ENCODE measurements around the gene RALGPS2. TPM values are rescaled to one million over a fixed set of nuclear protein-coding genes. Genes with fewer than 3 reads are reported as not detected.

Gene RALGPS2
- polyA plus RNA-seq, 3 donors: 2.0 to 4.2 (median 2.3) TPM

DNA sequence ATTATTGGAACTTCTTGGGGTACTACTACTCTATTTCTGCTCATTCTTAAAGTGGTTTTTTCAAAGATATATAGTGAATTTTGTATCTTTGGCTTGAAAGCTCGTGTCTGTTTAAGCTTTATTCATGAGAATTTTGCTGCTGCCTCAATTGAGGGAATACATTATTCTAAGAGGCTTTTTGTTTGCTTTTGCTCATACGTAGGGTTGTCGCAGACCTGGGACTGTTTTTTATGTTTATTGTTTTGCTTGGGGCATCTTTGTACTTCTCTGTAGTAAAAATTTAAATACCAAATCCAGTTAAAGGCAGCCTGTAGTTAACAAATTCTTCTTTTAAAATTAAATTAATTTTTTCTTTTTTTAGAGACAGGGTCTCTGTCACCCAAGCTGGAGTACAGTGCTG is 83.5 kb downstream of the RALGPS2 start:
- Histone ChIP-seq H2AFZ (ENCODE audit: insufficient read depth, low read depth, low read length, poor library complexity, severe bottlenecking) (no peak overlapping the region), H4K20me1 (ENCODE audit: insufficient read depth, low read length) (no peaks in the 10 kb centered on the region), H3K27me3 (ENCODE audit: control insufficient read depth in 2 of 2, insufficient read depth in 2 of 2, low read length in 2 of 2) (no peaks in the 10 kb centered on the region), H3K9ac (ENCODE audit: insufficient read depth, low read length, poor library complexity, severe bottlenecking) (no peak overlapping the region), H3K4me2 (replicated peaks; ENCODE audit: extremely low read depth, low read length, poor library complexity, severe bottlenecking) (no peak overlapping the region), H3K79me2 (ENCODE audit: insufficient read depth, low read length) (no peaks in the 10 kb centered on the region), H3K36me3 (replicated peaks in 1 of 2; ENCODE audit: control insufficient read depth in 1 of 2, insufficient read depth in 2 of 2, low read length in 2 of 2) (peaks cover 0 to 9% of the 10 kb centered on the region in 2 donors), H3K27ac (ENCODE audit: low read depth in 1 of 2, low read length in 2 of 2) (no peak overlapping the region), H3K9me3 (replicated peaks in 1 of 2; ENCODE audit: control insufficient read depth in 1 of 2, insufficient read depth in 1 of 2, low read length in 2 of 2) (no peaks in the 10 kb centered on the region), H3K4me1 (ENCODE audit: control insufficient read depth in 1 of 2, insufficient read depth in 2 of 2, low read length in 2 of 2) (no peaks in the 10 kb centered on the region), H3K4me3 (replicated peaks in 1 of 3; ENCODE audit: low read depth in 2 of 3, low read length in 3 of 3) (no peak overlapping the region)
- H3K36me3 Mint-ChIP-seq: peaks cover 13 to 14% of the 10 kb centered on the region in 2 donors
- no peak for TF ChIP-seq CTCF (IDR thresholded peaks at IDR 0.05)
- H3K9me3 Mint-ChIP-seq: peaks cover 0 to 2% (median 0%) of the 10 kb centered on the region in 7 donors
- DNase-seq: no peak
- H3K27me3 Mint-ChIP-seq (ENCODE audit: low read depth in 3 of 3): no peaks in the 10 kb centered on the region
- no peak overlapping the region for H3K4me3 Mint-ChIP-seq
- H3K27ac Mint-ChIP-seq: no peak overlapping the region
- no CpG with 5 or more reads among the region's 3 CpGs for WGBS (ENCODE audit: insufficient coverage)
- intact Hi-C loops (cut with micrococcal nuclease): no loop called here
- no peaks in the 10 kb centered on the region for H3K4me1 Mint-ChIP-seq

DNA sequence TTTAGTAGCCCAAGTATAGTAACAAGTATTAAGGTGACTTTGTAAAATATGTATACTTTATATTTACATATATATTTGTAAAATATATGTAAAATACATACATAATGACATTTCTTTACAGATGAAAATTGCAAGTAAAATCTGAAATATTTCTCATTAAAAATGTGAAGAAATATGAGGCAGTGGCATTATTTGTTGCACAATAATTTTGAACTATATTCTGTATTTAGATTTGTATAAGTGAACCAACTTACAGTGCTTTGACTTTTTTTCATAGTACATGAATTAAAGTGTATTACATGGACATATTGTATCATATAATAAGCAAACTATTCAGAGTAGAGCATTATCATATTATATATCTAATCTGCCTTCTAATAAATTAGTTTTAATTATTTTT is 85.5 kb downstream of the RALGPS2 start:
- no peaks in the 10 kb centered on the region for H3K27me3 Mint-ChIP-seq (ENCODE audit: low read depth in 3 of 3)
- Histone ChIP-seq H3K27ac (ENCODE audit: low read depth in 1 of 2, low read length in 2 of 2) (no peak overlapping the region), H3K36me3 (replicated peaks in 1 of 2; ENCODE audit: control insufficient read depth in 1 of 2, insufficient read depth in 2 of 2, low read length in 2 of 2) (peaks cover 0 to 9% of the 10 kb centered on the region in 2 donors), H3K9me3 (replicated peaks in 1 of 2; ENCODE audit: control insufficient read depth in 1 of 2, insufficient read depth in 1 of 2, low read length in 2 of 2) (no peaks in the 10 kb centered on the region), H3K9ac (ENCODE audit: insufficient read depth, low read length, poor library complexity, severe bottlenecking) (no peak overlapping the region), H3K4me2 (replicated peaks; ENCODE audit: extremely low read depth, low read length, poor library complexity, severe bottlenecking) (no peak overlapping the region), H4K20me1 (ENCODE audit: insufficient read depth, low read length) (no peaks in the 10 kb centered on the region), H3K4me1 (ENCODE audit: control insufficient read depth in 1 of 2, insufficient read depth in 2 of 2, low read length in 2 of 2) (no peaks in the 10 kb centered on the region), H2AFZ (ENCODE audit: insufficient read depth, low read depth, low read length, poor library complexity, severe bottlenecking) (no peak overlapping the region), H3K4me3 (replicated peaks in 1 of 3; ENCODE audit: low read depth in 2 of 3, low read length in 3 of 3) (no peak overlapping the region), H3K27me3 (ENCODE audit: control insufficient read depth in 2 of 2, insufficient read depth in 2 of 2, low read length in 2 of 2) (no peaks in the 10 kb centered on the region), H3K79me2 (ENCODE audit: insufficient read depth, low read length) (no peaks in the 10 kb centered on the region)
- intact Hi-C loops (cut with micrococcal nuclease): no loop called here
- DNase-seq: no peak
- no peak overlapping the region for H3K27ac Mint-ChIP-seq
- H3K4me3 Mint-ChIP-seq: no peak overlapping the region
- H3K36me3 Mint-ChIP-seq: peaks cover 15 to 18% of the 10 kb centered on the region in 2 donors
- no peaks in the 10 kb centered on the region for H3K4me1 Mint-ChIP-seq
- no peaks in the 10 kb centered on the region for H3K9me3 Mint-ChIP-seq
- no peak for TF ChIP-seq CTCF (IDR thresholded peaks at IDR 0.05)
